Hepatocyte (in vitro differentiated cells): ENCODE results near the gene AOPEP. TPM values are rescaled to one million over a fixed set of nuclear protein-coding genes. Genes with fewer than 3 reads are reported as not detected.

Experiments used
- DNase-seq: peaks from one replicate; pipeline ENCODE4 v3.0.0-alpha.2; 2016; ENCODE audit warnings: low spot score
- H2AFZ ChIP-seq: fragments of 200-600 bp; sonication (generic); 2 replicates; pipeline ENCODE4 v1.6.0; 2016; ENCODE audit warnings: antibody characterized with exemption, mild to moderate bottlenecking
- H3K27ac ChIP-seq: fragments of 200-600 bp; sonication (generic); 2 replicates; pipeline ENCODE4 v1.5.1; 2016; ENCODE audit warnings: mild to moderate bottlenecking
- H3K27me3 ChIP-seq: fragments of 200-600 bp; sonication (generic); 2 replicates; pipeline ENCODE4 v1.6.1; 2016
- H3K36me3 ChIP-seq: fragments of 200-600 bp; sonication (generic); replicated peaks from 2 replicates; pipeline ENCODE4 v1.5.1; 2016; ENCODE audit warnings: low read depth; ENCODE audit not compliant: insufficient read depth
- H3K4me1 ChIP-seq: fragments of 200-600 bp; sonication (generic); 2 replicates; pipeline ENCODE4 v1.5.1; 2016; ENCODE audit warnings: mild to moderate bottlenecking, moderate library complexity; ENCODE audit not compliant: insufficient read depth
- H3K4me2 ChIP-seq: fragments of 200-600 bp; sonication (generic); 2 replicates; pipeline ENCODE4 v1.6.0; 2016
- H3K4me3 ChIP-seq: fragments of 200-600 bp; sonication (generic); 2 replicates; pipeline ENCODE4 v1.5.1; 2016; ENCODE audit warnings: mild to moderate bottlenecking
- H3K79me2 ChIP-seq: fragments of 200-600 bp; sonication (generic); 2 replicates; pipeline ENCODE4 v1.6.0; 2017; ENCODE audit warnings: mild to moderate bottlenecking
- H3K9me2 ChIP-seq: fragments of 200-600 bp; sonication (generic); replicated peaks from 2 replicates; pipeline ENCODE4 v1.6.0; 2017; ENCODE audit warnings: mild to moderate bottlenecking; ENCODE audit not compliant: insufficient read depth
- H3K9me3 ChIP-seq: fragments of 200-600 bp; sonication (generic); 2 replicates; pipeline ENCODE4 v1.5.1; 2016; ENCODE audit warnings: low read depth, mild to moderate bottlenecking
- H4K20me1 ChIP-seq: fragments of 200-600 bp; sonication (generic); 2 replicates; pipeline ENCODE4 v1.6.0; 2016; ENCODE audit warnings: mild to moderate bottlenecking; ENCODE audit not compliant: insufficient read depth, poor library complexity, severe bottlenecking
- EZH2 ChIP-seq: fragments of 200-600 bp; sonication (generic); IDR thresholded peaks from 2 replicates; pipeline ENCODE4 v1.6.1; 2016; ENCODE audit warnings: antibody characterized with exemption, mild to moderate bottlenecking, borderline replicate concordance
- EZH2phosphoT487 ChIP-seq: fragments of 200-600 bp; sonication (generic); IDR thresholded peaks from one replicate; pipeline ENCODE4 v1.6.1; 2018; ENCODE audit warnings: antibody characterized with exemption, mild to moderate bottlenecking, low read depth, moderate library complexity; ENCODE audit not compliant: unreplicated experiment, severe bottlenecking
- WGBS: methylation state at CpG from one replicate; pipeline ENCODE4 v1.1.6; 2016; ENCODE audit warnings: low lambda C conversion rate; ENCODE audit errors: missing lambda C conversion rate; 5-methylcytosine and 5-hydroxymethylcytosine counted together
- polyA plus RNA-seq: library from polyadenylated mRNA; unstranded; fragments of >200 nt; fragmentation: Nextera tagmentation; extraction: Ambion mirVana; gene quantifications from 2 replicates; pipeline ENCODE4 v1.2.1, GENCODE V29; 2016
- total RNA-seq: library from RNA; depleted of rRNA; stranded (reverse); fragments of >200 nt; gene quantifications from 2 replicates; pipeline ENCODE4 v1.2.3, GENCODE V29; 2014
- TF ChIP-seq, protein P1 (sequence below): fragments of 200-600 bp; sonication (generic); IDR thresholded peaks from 2 replicates; pipeline ENCODE4 v1.5.1; 2016; ENCODE audit warnings: antibody characterized with exemption, mild to moderate bottlenecking; ENCODE audit not compliant: poor library complexity

Gene AOPEP
- total and polyA plus RNA-seq, 2 experiments from 2014 or later, result 82.8 to 101 TPM

DNA sequence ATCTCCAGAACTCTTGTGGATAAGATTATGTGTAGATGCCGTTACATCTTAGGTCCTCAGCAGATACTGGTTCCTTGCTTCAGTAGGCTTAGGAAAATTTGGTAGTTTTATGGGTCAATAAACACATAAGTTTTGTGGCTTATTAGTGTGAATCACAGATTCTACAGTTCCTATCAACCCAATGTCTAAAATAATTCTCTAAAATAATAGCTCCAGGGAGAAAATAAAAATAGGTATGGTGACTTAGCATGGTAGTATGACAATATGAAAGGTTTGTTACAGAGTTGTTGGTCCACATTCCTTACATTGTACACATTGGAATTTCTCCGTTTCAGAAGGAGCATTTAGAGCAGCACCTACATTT is 91.7 kb downstream of the AOPEP start:
- Histone ChIP-seq H3K4me2 (no peak overlapping the region), H3K79me2 (peaks cover 8% of the 10 kb centered on the region), H3K9me2 (no peaks in the 10 kb centered on the region), H3K4me1 (peaks cover 34% of the 10 kb centered on the region), H3K27me3 (no peaks in the 10 kb centered on the region), H2AFZ (no peak overlapping the region), H3K27ac (peak overlapping the region; percentile 88), H4K20me1 (no peaks in the 10 kb centered on the region), H3K4me3 (no peak overlapping the region), H3K36me3 (no peaks in the 10 kb centered on the region), H3K9me3 (no peaks in the 10 kb centered on the region)
- TF ChIP-seq EZH2phosphoT487 (no peak), EZH2 (no peak)
- TF ChIP-seq, protein P1, sequence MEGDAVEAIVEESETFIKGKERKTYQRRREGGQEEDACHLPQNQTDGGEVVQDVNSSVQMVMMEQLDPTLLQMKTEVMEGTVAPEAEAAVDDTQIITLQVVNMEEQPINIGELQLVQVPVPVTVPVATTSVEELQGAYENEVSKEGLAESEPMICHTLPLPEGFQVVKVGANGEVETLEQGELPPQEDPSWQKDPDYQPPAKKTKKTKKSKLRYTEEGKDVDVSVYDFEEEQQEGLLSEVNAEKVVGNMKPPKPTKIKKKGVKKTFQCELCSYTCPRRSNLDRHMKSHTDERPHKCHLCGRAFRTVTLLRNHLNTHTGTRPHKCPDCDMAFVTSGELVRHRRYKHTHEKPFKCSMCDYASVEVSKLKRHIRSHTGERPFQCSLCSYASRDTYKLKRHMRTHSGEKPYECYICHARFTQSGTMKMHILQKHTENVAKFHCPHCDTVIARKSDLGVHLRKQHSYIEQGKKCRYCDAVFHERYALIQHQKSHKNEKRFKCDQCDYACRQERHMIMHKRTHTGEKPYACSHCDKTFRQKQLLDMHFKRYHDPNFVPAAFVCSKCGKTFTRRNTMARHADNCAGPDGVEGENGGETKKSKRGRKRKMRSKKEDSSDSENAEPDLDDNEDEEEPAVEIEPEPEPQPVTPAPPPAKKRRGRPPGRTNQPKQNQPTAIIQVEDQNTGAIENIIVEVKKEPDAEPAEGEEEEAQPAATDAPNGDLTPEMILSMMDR, result no peak
- no peak for DNase-seq
- WGBS, result 67% methylated on average over 2 of the region's 2 CpGs

DNA sequence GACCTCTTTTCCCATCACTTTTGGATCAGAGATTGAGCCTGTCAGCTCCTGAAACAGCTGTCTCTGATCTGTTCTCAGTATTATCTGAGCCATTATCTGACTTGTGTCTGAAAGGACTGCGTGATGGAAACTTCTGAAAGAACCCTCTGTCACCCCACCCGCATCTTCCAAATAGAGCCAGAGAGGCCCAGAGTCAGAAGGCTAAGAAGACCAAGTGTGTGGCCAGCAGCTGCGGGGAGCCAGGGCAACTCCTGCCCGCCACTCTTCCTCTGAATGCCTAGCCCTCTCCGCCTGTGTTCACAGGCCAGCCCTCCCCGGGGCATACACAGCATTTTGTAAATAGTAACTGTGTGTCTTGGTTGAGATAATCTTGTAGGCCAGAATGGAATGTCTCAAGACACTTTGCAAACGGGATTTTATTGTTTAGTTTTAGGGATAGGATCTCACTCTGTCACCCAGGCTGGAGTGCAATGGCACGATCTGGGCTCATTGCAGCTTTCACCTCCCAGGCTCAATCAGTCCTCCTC is 92.7 kb downstream of the AOPEP start:
- TF ChIP-seq EZH2phosphoT487 (no peak), EZH2 (no peak)
- TF ChIP-seq, protein P1, result no peak
- H3K36me3 ChIP-seq, result no peaks in the 10 kb centered on the region
- H2AFZ ChIP-seq, result no peak overlapping the region

DNA sequence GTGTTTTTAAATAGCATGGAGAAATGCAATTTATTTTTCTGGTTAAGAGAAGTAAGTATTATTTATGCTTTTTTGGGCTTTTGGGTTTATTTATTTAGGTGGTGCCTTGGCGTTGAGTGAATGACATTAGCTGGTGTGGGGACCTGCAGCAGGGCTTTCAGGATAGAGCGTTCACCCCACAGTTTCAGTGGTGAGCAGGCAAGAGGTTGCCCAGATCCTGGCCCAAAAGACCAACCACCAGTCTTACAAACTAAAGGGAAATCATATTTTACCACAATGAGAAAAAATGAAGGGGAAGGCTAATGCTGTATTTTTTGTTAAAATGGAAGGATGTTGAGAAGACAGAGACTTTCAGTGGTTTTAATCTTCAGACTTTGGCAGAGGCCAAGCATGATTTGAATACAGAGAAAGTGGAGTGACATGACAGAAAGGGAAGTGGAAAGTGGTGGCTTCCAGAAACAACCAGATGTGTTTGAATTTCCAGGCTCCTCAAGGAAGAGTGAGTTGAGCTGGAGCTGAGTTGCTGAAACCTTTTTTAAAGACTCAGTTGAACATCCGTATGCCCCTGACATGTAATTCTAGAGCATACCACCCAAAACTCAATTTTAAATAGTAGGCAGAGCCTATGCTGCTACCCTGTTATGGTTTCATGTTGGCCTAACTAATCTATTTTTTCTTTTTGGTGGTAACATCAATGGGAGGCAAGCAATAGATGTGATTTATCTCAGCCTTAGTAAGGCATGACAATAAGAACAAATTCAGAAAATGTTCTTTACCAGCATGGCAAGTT is 94.8 kb downstream of the AOPEP start:
- no peak for TF ChIP-seq EZH2
- TF ChIP-seq EZH2phosphoT487, result no peak
- TF ChIP-seq, protein P1, result no peak
- Histone ChIP-seq H3K79me2 (peaks cover 12% of the 10 kb centered on the region), H3K4me3 (no peak overlapping the region), H4K20me1 (no peaks in the 10 kb centered on the region), H3K4me1 (peaks cover 51% of the 10 kb centered on the region), H3K36me3 (no peaks in the 10 kb centered on the region), H3K9me2 (no peaks in the 10 kb centered on the region), H3K4me2 (no peak overlapping the region), H3K27ac (no peak overlapping the region), H2AFZ (no peak overlapping the region), H3K27me3 (no peaks in the 10 kb centered on the region), H3K9me3 (no peaks in the 10 kb centered on the region)
- 97% methylated on average over 3 of the region's 3 CpGs for WGBS
- no peak for DNase-seq

More for the DNA sequence above, 92.7 kb downstream of the AOPEP start:
- H4K20me1 ChIP-seq, result no peaks in the 10 kb centered on the region
- H3K9me2 ChIP-seq, result no peaks in the 10 kb centered on the region
- DNase-seq, result peak; percentile 44
- H3K4me1 ChIP-seq, result peaks cover 34% of the 10 kb centered on the region
- peak overlapping the region; percentile 88 for H3K27ac ChIP-seq
- H3K79me2 ChIP-seq, result peaks cover 14% of the 10 kb centered on the region
- no peaks in the 10 kb centered on the region for H3K27me3 ChIP-seq
- no peaks in the 10 kb centered on the region for H3K9me3 ChIP-seq
- H3K4me3 ChIP-seq, result no peak overlapping the region
- H3K4me2 ChIP-seq, result peak overlapping the region; percentile 46
- WGBS, result 39% methylated on average over 8 of the region's 8 CpGs
